ENCODE results near the gene MISP. TPM values are rescaled to one million over a fixed set of nuclear protein-coding genes. Genes with fewer than 3 reads are reported as not detected.

The MISP gene
- total and polyA plus RNA-seq, 2 donors (not counting 1 experiment from before 2014, with no cell fraction given): not detected

DNA sequence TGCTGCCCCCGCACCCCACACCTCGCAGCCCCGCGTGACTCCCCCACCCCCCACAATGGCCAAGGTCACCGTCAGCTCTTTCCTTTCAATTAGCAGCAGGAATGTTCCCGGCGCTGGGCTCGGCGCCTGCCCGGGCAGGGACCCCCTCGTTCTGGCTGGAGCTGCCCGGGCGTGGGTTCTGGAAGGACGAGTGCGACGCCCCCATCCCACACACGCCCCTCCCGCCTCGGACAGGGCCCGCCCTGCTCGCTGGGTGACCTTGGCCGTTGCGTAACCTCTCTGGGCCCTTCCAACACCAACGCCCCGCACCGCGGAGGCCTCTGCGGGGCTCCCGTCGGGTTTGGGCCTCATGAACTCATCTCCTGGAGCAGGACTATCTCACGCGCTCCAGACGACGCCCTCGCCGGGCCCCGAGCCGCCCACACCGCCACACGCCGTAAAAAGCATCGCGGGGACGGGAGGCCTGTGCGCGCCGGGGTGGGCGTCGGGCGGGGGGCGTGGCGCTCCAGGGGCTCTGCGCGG lies 31.9 kb upstream of the MISP start:
- H3K27me3 ChIP-seq (replicated peaks in 1 of 4; ENCODE audit: control extremely low read depth in 1 of 4, control insufficient read depth in 3 of 4, insufficient read depth in 4 of 4, low read length in 3 of 4): peaks cover 0 to 39% (median 7%) of the 10 kb centered on the region in 4 experiments
- H3K9ac ChIP-seq (ENCODE audit: low read length): no peak overlapping the region
- no peak for ATAC-seq (ENCODE audit: low read depth)
- H3K4me3 ChIP-seq (ENCODE audit: control extremely low read depth in 1 of 5, extremely low read depth in 1 of 5, insufficient read depth in 1 of 5, low read depth in 2 of 5, low read length in 4 of 5): no peak overlapping the region
- H3K27ac ChIP-seq (ENCODE audit: low read length in 2 of 2): no peak overlapping the region
- H3K4me2 ChIP-seq (replicated peaks; ENCODE audit: low read depth, low read length, poor library complexity, severe bottlenecking): peak overlapping the region; percentile 1
- Mint-ChIP-seq H3K4me1 (peaks cover 11% of the 10 kb centered on the region), H3K9me3 (ENCODE audit: insufficient read depth) (peaks cover 6% of the 10 kb centered on the region), H3K27me3 (peaks cover 18% of the 10 kb centered on the region), H3K4me3 (no peak overlapping the region), H3K27ac (no peak overlapping the region)
- CTCF ChIA-PET: no interaction called here
- no peak for DNase-seq
- TF ChIP-seq, protein P1, sequence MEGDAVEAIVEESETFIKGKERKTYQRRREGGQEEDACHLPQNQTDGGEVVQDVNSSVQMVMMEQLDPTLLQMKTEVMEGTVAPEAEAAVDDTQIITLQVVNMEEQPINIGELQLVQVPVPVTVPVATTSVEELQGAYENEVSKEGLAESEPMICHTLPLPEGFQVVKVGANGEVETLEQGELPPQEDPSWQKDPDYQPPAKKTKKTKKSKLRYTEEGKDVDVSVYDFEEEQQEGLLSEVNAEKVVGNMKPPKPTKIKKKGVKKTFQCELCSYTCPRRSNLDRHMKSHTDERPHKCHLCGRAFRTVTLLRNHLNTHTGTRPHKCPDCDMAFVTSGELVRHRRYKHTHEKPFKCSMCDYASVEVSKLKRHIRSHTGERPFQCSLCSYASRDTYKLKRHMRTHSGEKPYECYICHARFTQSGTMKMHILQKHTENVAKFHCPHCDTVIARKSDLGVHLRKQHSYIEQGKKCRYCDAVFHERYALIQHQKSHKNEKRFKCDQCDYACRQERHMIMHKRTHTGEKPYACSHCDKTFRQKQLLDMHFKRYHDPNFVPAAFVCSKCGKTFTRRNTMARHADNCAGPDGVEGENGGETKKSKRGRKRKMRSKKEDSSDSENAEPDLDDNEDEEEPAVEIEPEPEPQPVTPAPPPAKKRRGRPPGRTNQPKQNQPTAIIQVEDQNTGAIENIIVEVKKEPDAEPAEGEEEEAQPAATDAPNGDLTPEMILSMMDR (IDR thresholded peaks at IDR 0.05): no peak
- no peak for TF ChIP-seq EZH2 (IDR thresholded peaks at IDR 0.05; ENCODE audit: borderline replicate concordance, insufficient read depth, low read depth, low read length, poor library complexity, severe bottlenecking)
- WGBS (ENCODE audit: insufficient coverage): 75% methylated on average over 47 of the region's 54 CpGs
- no peak overlapping the region for H2AFZ ChIP-seq (ENCODE audit: insufficient read depth, low read depth, low read length, poor library complexity, severe bottlenecking)
- no peaks in the 10 kb centered on the region for H3K36me3 ChIP-seq (replicated peaks in 1 of 2; ENCODE audit: control extremely low read depth in 1 of 2, control insufficient read depth in 1 of 2, extremely low read depth in 1 of 2, insufficient read depth in 2 of 2, low read length in 1 of 2)
- intact Hi-C loops (cut with micrococcal nuclease): no loop called here
- H4K20me1 ChIP-seq (ENCODE audit: control insufficient read depth, insufficient read depth, low read length, poor library complexity, severe bottlenecking): no peaks in the 10 kb centered on the region
- peaks cover 14 to 22% of the 10 kb centered on the region in 2 donors for H3K4me1 ChIP-seq (ENCODE audit: control insufficient read depth in 2 of 2, insufficient read depth in 2 of 2, low read length in 2 of 2)
- H3K79me2 ChIP-seq (ENCODE audit: control insufficient read depth, insufficient read depth, low read length): no peaks in the 10 kb centered on the region
- peaks cover 0 to 28% (median 3%) of the 10 kb centered on the region in 3 donors for H3K9me3 ChIP-seq (ENCODE audit: control extremely low read depth in 1 of 3, control insufficient read depth in 2 of 3, insufficient read depth in 1 of 3, low read length in 2 of 3)
- POLR2A ChIA-PET: no interaction called here

DNA sequence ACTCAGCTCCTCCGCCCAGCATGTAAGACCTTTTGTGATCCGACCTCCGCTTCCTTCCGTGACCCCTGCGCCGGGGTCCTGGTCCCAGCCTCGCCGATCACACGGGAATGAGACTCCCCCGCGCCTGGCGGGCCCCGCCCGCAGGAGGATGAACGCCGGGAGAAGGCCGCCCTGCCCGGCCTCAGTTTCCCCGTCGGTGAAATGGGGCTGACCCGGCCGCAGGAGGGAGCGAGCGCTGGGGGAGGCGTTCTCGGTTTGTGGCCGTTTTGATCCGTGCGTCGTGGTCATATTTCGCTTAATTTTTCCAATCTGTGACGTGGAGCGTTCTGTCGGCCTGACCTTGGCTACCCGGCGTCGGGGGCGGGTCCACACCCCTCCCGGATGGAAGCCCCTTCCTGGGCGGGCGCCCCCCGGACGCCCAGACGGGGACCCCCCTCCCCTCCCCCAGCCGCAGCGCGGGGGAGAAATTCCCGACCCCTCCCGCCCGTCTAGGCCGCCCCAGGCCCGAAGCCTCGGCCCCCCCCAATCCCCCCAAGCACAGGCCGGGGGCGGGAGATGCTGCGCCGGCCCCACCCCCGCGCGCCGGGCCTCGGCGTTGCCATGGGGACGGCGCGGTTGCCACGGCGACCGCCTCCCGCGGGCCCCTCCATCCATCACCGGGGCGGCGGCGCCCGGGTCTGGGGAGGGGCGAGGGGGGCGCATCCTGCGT lies 31.1 kb upstream of the MISP start:
- ATAC-seq (ENCODE audit: low read depth): no peak
- H3K36me3 ChIP-seq (replicated peaks in 1 of 2; ENCODE audit: control extremely low read depth in 1 of 2, control insufficient read depth in 1 of 2, extremely low read depth in 1 of 2, insufficient read depth in 2 of 2, low read length in 1 of 2): no peaks in the 10 kb centered on the region
- CTCF ChIA-PET: no interaction called here
- Mint-ChIP-seq H3K4me1 (peaks cover 11% of the 10 kb centered on the region), H3K27ac (no peak overlapping the region), H3K4me3 (no peak overlapping the region), H3K27me3 (peaks cover 18% of the 10 kb centered on the region), H3K9me3 (ENCODE audit: insufficient read depth) (peaks cover 6% of the 10 kb centered on the region)
- no peaks in the 10 kb centered on the region for H4K20me1 ChIP-seq (ENCODE audit: control insufficient read depth, insufficient read depth, low read length, poor library complexity, severe bottlenecking)
- H3K4me1 ChIP-seq (ENCODE audit: control insufficient read depth in 2 of 2, insufficient read depth in 2 of 2, low read length in 2 of 2): peaks cover 14 to 22% of the 10 kb centered on the region in 2 donors
- intact Hi-C loops (cut with micrococcal nuclease): no loop called here
- H2AFZ ChIP-seq (ENCODE audit: insufficient read depth, low read depth, low read length, poor library complexity, severe bottlenecking): no peak overlapping the region
- H3K27ac ChIP-seq (ENCODE audit: low read length in 2 of 2): no peak overlapping the region
- no peak overlapping the region for H3K4me3 ChIP-seq (ENCODE audit: control extremely low read depth in 1 of 5, extremely low read depth in 1 of 5, insufficient read depth in 1 of 5, low read depth in 2 of 5, low read length in 4 of 5)
- peak overlapping the region; percentile 1 for H3K4me2 ChIP-seq (replicated peaks; ENCODE audit: low read depth, low read length, poor library complexity, severe bottlenecking)
- POLR2A ChIA-PET: no interaction called here
- DNase-seq: no peak
- 18% methylated on average over 62 of the region's 79 CpGs for WGBS (ENCODE audit: insufficient coverage)
- H3K79me2 ChIP-seq (ENCODE audit: control insufficient read depth, insufficient read depth, low read length): no peaks in the 10 kb centered on the region
- TF ChIP-seq, protein P1 (IDR thresholded peaks at IDR 0.05): no peak
- TF ChIP-seq EZH2 (IDR thresholded peaks at IDR 0.05; ENCODE audit: borderline replicate concordance, insufficient read depth, low read depth, low read length, poor library complexity, severe bottlenecking): peak; percentile 37
- peaks cover 0 to 26% (median 3%) of the 10 kb centered on the region in 3 donors for H3K9me3 ChIP-seq (ENCODE audit: control extremely low read depth in 1 of 3, control insufficient read depth in 2 of 3, insufficient read depth in 1 of 3, low read length in 2 of 3)
- no peak overlapping the region for H3K9ac ChIP-seq (ENCODE audit: low read length)
- peaks cover 0 to 39% (median 7%) of the 10 kb centered on the region in 4 experiments for H3K27me3 ChIP-seq (replicated peaks in 1 of 4; ENCODE audit: control extremely low read depth in 1 of 4, control insufficient read depth in 3 of 4, insufficient read depth in 4 of 4, low read length in 3 of 4)
